ENCODE measurements around the gene SPATS1. TPM values are rescaled to one million over a fixed set of nuclear protein-coding genes. Genes with fewer than 3 reads are reported as not detected.
"Not testable (repeated sequence)": the region's sequence is repeated elsewhere in the genome, so short reads cannot be mapped to it uniquely, and the experiment has no call there.

SPATS1 gene
- total RNA-seq, 1 donor from 2014 or later, result not detected

DNA sequence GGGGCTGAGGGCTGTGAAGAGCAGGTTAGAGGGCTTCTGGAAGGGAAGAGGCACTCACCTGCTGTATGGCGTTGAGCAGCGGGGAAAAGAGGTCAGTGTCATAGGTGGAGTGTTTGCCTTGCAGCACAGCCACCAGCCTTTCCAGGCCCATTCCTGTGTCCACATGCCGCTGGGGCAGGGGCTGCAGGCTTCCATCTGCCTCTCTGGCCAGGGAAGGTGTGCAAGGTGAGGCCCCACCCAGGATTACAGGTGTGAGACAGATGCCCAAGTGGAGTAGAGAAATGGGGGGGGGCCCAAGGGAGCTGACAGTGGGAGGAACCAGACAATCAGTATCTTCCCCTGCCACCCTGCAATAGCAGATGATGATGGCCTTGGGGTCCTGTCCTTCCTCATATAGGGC, 32.2 kb upstream of the SPATS1 start:
- Mint-ChIP-seq H3K9me3 (no peaks in the 10 kb centered on the region), H3K27ac (no peak overlapping the region), H3K36me3 (ENCODE audit: low read depth) (peaks cover 63% of the 10 kb centered on the region), H3K4me1 (peaks cover 14% of the 10 kb centered on the region), H3K27me3 (no peaks in the 10 kb centered on the region), H3K4me3 (no peak overlapping the region)
- ChIA-PET POLR2A (interaction anchor here (0.6 kb wide), 1 partner anchor 524 kb away, joined by 3 read pairs; no protein-coding TSS in a partner anchor), CTCF (no interaction called here)
- intact Hi-C loops (cut with micrococcal nuclease), result no loop called here
- TF ChIP-seq CTCF (IDR thresholded peaks at IDR 0.05), result no peak
- no peak for ATAC-seq (ENCODE audit: low read depth)
- DNase-seq, result no peak

GRCh38 chr6:44311304-44311703, 31.1 kb upstream of the SPATS1 start:
- H3K36me3 Mint-ChIP-seq (ENCODE audit: low read depth), result peaks cover 54% of the 10 kb centered on the region

DNA sequence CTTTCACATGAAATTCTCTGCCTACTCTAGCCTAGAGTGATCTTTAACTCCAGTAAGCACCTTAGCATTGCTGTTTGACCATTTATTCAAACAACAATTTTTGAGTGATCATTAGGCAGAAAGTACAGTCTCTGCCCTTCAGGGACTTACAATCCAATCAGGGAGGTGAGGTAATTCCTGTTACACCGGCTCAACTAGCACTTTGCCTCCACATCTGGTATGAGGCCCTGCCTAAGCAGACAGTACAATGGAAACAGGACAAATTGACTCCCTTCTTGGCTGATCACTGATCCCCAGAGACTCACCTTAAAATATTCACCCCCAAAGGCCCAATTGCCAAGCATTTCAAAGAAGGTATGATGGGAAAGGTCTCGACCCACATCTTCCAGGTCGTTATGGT, 30.7 kb upstream of the SPATS1 start:
- Mint-ChIP-seq H3K27me3 (no peaks in the 10 kb centered on the region), H3K4me3 (peak overlapping the region; percentile 96), H3K36me3 (ENCODE audit: low read depth) (peaks cover 51% of the 10 kb centered on the region), H3K9me3 (no peaks in the 10 kb centered on the region), H3K4me1 (peaks cover 14% of the 10 kb centered on the region), H3K27ac (no peak overlapping the region)
- intact Hi-C loops (cut with micrococcal nuclease), result loop anchor here (2.0 kb wide), 2 partner anchors 43 to 65 kb away; partner anchors contain the start of gene HSP90AB1
- DNase-seq (no peak), ATAC-seq (ENCODE audit: low read depth) (no peak)
- ChIA-PET POLR2A (interaction anchor here (0.6 to 2.0 kb wide), 2 partner anchors 65 to 74 kb away, joined by 6 to 18 read pairs; partner anchors contain the start of gene HSP90AB1), CTCF (interaction anchor here (2.0 kb wide), 1 partner anchor 44 kb away, joined by 6 read pairs; no protein-coding TSS in a partner anchor)
- no peak for TF ChIP-seq CTCF (IDR thresholded peaks at IDR 0.05)

More at GRCh38 chr6:44311304-44311703, 31.1 kb upstream of the SPATS1 start:
- no peak overlapping the region for H3K4me3 Mint-ChIP-seq
- H3K9me3 Mint-ChIP-seq, result no peaks in the 10 kb centered on the region
- peaks cover 14% of the 10 kb centered on the region for H3K4me1 Mint-ChIP-seq
- intact Hi-C loops (cut with micrococcal nuclease), result no loop called here
- no peaks in the 10 kb centered on the region for H3K27me3 Mint-ChIP-seq
- no peak for TF ChIP-seq CTCF (IDR thresholded peaks at IDR 0.05)
- ATAC-seq (ENCODE audit: low read depth) (no peak), DNase-seq (no peak)
- no peak overlapping the region for H3K27ac Mint-ChIP-seq
- POLR2A ChIA-PET, result interaction anchor here (0.6 kb wide), 1 partner anchor 1538 kb away, joined by 6 read pairs; no protein-coding TSS in a partner anchor
- CTCF ChIA-PET, result interaction anchor here (2.0 kb wide), 1 partner anchor 43 kb away, joined by 6 read pairs; no protein-coding TSS in a partner anchor

GRCh38 chr6:44312901-44313788, 29.3 kb upstream of the SPATS1 start, which contains the start of gene AARS2:
Gene AARS2 (minus strand): TSS chr6:44313347. CDS start chr6:44313323, 24 bp downstream.
- intact Hi-C loops (cut with micrococcal nuclease), result loop anchor here (1.0 to 2.0 kb wide), 6 partner anchors 44 to 598 kb away; partner anchors contain the start of genes HSP90AB1, MRPL14, SLC29A1 and TMEM63B
- ATAC-seq (ENCODE audit: low read depth) (peak; percentile 96), DNase-seq (peak; percentile 94)
- Mint-ChIP-seq H3K4me3 (peak within 1 kb of the TSS; percentile 96), H3K9me3 (no peaks in the 10 kb centered on the region), H3K36me3 (ENCODE audit: low read depth) (peaks cover 37% of the 10 kb centered on the region), H3K27ac (peak within 1 kb of the TSS; percentile 91), H3K27me3 (peaks cover 6% of the 10 kb centered on the region), H3K4me1 (peaks cover 14% of the 10 kb centered on the region)
- peak; percentile 85 for TF ChIP-seq CTCF (IDR thresholded peaks at IDR 0.05)
- POLR2A ChIA-PET, result interaction anchor here (0.7 to 2.0 kb wide), 6 partner anchors 15 to 141 kb away, joined by 3 to 18 read pairs (median 4); partner anchors contain the start of genes CDC5L, HSP90AB1 and SLC35B2
- CTCF ChIA-PET, result interaction anchor here (0.7 to 1.4 kb wide), 11 partner anchors 9 to 684 kb away, joined by 3 to 6 read pairs (median 3); partner anchors contain the start of gene GTPBP2

GRCh38 chr6:44314657-44315056, 27.8 kb upstream of the SPATS1 start:
- DNase-seq; intact Hi-C loops (cut with micrococcal nuclease); H3K4me3 Mint-ChIP-seq; POLR2A ChIA-PET; H3K9me3 Mint-ChIP-seq; ATAC-seq (ENCODE audit: low read depth); H3K27ac Mint-ChIP-seq: not testable (repeated sequence)
- Mint-ChIP-seq H3K4me1 (peaks cover 14% of the 10 kb centered on the region), H3K36me3 (ENCODE audit: low read depth) (peaks cover 24% of the 10 kb centered on the region), H3K27me3 (peaks cover 19% of the 10 kb centered on the region)
- CTCF ChIA-PET, result interaction anchor here (0.8 to 1.5 kb wide), 3 partner anchors 46 to 58 kb away, joined by 3 to 5 read pairs (median 4); no protein-coding TSS in a partner anchor
